Peyer's patch (tissue), 4 donors: ENCODE measurements around the gene IQCK.

Experiments used
- CTCF ChIP-seq, 6 experiments: fragments of 450-650 bp in 4 of 6; fragments of 200-600 bp in 2 of 6; sonication (generic) in 1 of 6; IDR thresholded peaks; one replicate each; pipeline ENCODE4 v1.5.1; 2017 to 2019; ENCODE audit warnings: antibody characterized with exemption in 6 of 6, mild to moderate bottlenecking in 3 of 6, moderate library complexity in 1 of 6
- POLR2A ChIP-seq, 2 donors: fragments of 450-650 bp; IDR thresholded peaks; one replicate each; pipeline ENCODE4 v1.5.1; 2017; ENCODE audit warnings: antibody characterized with exemption in 2 of 2, mild to moderate bottlenecking in 2 of 2, moderate library complexity in 2 of 2

- TF ChIP-seq CTCF (IDR thresholded peaks at IDR 0.05) (no peak), POLR2A (IDR thresholded peaks at IDR 0.05) (no peak)
These were observed 165.4 kb downstream of the IQCK start for GRCh38 chr16:19883296-19883965.
